Omental fat pad (tissue), 4 donors: ENCODE results near the gene IFI6. TPM values are rescaled to one million over a fixed set of nuclear protein-coding genes. Genes with fewer than 3 reads are reported as not detected.

ENCODE experiments used
- ATAC-seq: fragments of 150-250 bp; one replicate; pipeline ENCODE4 v1.9.1; 2016; ENCODE audit warnings: mild to moderate bottlenecking, moderate library complexity; ENCODE audit not compliant: low FRiP score
- DNase-seq: peaks from one replicate; pipeline ENCODE4 v3.0.0-alpha.2; 2019; ENCODE audit warnings: low spot score
- total RNA-seq, 4 donors: library from RNA; depleted of rRNA; stranded (reverse); fragments of >200 nt; gene quantifications; one replicate each; pipeline ENCODE4 v1.1.0, GENCODE V29; 2016
- TF ChIP-seq, protein P1 (sequence below), 3 donors: fragments of 450-650 bp; IDR thresholded peaks; one replicate each; pipeline ENCODE4 v1.5.1; 2016 to 2017; ENCODE audit warnings: antibody characterized with exemption in 3 of 3, mild to moderate bottlenecking in 3 of 3, moderate library complexity in 2 of 3

The IFI6 gene
- total RNA-seq, 4 donors from 2014 or later = 28.2 to 88.4 (median 69.6) TPM

- no peak for ATAC-seq
- DNase-seq = no peak
- TF ChIP-seq, protein P1, sequence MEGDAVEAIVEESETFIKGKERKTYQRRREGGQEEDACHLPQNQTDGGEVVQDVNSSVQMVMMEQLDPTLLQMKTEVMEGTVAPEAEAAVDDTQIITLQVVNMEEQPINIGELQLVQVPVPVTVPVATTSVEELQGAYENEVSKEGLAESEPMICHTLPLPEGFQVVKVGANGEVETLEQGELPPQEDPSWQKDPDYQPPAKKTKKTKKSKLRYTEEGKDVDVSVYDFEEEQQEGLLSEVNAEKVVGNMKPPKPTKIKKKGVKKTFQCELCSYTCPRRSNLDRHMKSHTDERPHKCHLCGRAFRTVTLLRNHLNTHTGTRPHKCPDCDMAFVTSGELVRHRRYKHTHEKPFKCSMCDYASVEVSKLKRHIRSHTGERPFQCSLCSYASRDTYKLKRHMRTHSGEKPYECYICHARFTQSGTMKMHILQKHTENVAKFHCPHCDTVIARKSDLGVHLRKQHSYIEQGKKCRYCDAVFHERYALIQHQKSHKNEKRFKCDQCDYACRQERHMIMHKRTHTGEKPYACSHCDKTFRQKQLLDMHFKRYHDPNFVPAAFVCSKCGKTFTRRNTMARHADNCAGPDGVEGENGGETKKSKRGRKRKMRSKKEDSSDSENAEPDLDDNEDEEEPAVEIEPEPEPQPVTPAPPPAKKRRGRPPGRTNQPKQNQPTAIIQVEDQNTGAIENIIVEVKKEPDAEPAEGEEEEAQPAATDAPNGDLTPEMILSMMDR (IDR thresholded peaks at IDR 0.05) = no peak
Measured at GRCh38 chr1:27638805-27639204, 33.2 kb downstream of the IFI6 start.

GRCh38 chr1:27638047-27638734 is 33.8 kb downstream of the IFI6 start:
- no peak for DNase-seq
- TF ChIP-seq, protein P1 (IDR thresholded peaks at IDR 0.05) = no peak
- no peak for ATAC-seq

GRCh38 chr1:27635396-27636142 is 36.4 kb downstream of the IFI6 start:
- ATAC-seq (no peak), DNase-seq (no peak)
- TF ChIP-seq, protein P1 (IDR thresholded peaks at IDR 0.05) = no peak

GRCh38 chr1:27634985-27635367 is 37.0 kb downstream of the IFI6 start, which contains the start of gene FGR:
FGR (minus strand) TSS chr1:27635185; CDS start chr1:27623916, 11,269 bp downstream.
- no peak for ATAC-seq
- TF ChIP-seq, protein P1 (IDR thresholded peaks at IDR 0.05) = no peak
- DNase-seq = no peak

DNA sequence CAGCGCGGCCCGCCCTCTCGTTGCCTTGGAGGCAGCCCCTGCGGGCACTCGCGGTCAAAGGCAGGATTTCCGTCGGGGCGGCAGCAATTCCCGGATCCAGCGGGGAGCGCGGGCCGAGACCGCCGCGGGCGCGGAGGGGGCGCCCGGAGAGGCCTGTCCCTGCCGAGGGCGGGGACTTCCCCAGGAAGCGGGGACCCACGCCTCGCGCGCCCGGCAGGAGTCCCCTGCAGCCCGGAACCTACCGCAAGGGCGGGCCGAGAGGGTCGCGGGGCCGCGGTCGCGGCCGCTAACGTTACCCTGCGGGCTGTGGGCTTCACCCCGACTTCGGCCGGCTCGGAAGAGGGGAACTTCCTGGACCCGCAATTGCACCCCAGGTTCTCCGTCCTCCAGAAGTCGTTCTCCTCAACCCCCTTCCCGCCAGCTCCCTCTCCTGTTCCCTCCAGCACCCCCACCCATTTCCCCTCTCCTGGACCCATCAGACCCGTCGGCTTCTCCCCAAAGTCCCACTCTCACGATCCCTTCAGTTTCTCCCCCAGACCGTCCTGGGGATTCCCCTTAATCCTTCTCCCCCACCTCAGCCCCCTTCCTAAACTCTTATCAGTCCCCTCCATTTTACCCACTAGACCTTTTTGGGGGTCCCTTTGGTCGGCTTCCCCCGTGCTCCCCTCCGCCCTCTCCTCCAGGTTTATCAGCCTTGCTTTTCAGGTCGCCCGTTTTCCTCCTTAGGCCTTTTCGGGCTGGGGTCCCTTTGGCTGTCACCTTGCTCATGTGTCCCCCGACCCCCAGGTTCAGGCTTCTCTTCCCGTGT is 37.6 kb downstream of the IFI6 start:
- TF ChIP-seq, protein P1 (IDR thresholded peaks at IDR 0.05) = no peak
- peak; percentile 52 for ATAC-seq
- DNase-seq = no peak

GRCh38 chr1:27633640-27634176 is 38.3 kb downstream of the IFI6 start:
- DNase-seq = no peak
- TF ChIP-seq, protein P1 (IDR thresholded peaks at IDR 0.05) = no peak
- ATAC-seq = no peak
